LNCAP (cell line): ENCODE measurements around the gene P2RY6.

Experiments used
- TF ChIP-seq, protein P1 (sequence below): fragments of 450-650 bp; IDR thresholded peaks from 2 replicates; pipeline ENCODE4 v1.5.1; 2017; ENCODE audit warnings: mild to moderate bottlenecking

The P2RY6 gene

DNA sequence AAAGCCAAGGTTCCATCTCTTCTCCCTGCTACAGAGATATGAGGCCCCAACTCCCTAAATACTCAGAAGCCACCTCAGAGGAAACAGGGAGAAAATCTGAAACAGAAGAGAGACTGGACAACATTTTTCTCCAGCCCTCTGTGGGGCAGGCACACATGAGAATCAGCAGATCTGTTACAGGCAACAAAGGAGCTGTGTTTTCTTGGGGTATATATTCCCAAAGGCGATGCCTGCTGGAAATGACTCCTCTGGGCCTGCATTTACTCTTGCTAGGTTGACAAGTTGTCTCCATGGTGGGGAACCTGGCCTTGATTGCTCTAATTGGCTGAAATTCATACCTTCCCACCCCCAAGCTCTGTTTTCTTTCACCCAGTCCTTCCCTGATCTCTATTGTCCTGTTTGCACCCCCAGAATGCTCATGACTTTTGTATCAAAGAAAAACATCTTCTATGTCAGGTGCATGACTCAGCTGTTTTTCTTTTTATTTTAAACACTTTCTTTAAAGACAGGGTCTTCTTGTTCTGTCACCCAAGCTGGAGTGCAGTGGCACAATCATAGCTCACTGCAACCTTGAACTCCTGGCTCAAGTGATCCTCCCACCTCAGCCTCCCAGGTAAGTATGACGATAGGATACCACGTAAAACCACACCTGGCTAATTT, 23.5 kb upstream of the P2RY6 start:
- TF ChIP-seq, protein P1, sequence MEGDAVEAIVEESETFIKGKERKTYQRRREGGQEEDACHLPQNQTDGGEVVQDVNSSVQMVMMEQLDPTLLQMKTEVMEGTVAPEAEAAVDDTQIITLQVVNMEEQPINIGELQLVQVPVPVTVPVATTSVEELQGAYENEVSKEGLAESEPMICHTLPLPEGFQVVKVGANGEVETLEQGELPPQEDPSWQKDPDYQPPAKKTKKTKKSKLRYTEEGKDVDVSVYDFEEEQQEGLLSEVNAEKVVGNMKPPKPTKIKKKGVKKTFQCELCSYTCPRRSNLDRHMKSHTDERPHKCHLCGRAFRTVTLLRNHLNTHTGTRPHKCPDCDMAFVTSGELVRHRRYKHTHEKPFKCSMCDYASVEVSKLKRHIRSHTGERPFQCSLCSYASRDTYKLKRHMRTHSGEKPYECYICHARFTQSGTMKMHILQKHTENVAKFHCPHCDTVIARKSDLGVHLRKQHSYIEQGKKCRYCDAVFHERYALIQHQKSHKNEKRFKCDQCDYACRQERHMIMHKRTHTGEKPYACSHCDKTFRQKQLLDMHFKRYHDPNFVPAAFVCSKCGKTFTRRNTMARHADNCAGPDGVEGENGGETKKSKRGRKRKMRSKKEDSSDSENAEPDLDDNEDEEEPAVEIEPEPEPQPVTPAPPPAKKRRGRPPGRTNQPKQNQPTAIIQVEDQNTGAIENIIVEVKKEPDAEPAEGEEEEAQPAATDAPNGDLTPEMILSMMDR = no peak

DNA sequence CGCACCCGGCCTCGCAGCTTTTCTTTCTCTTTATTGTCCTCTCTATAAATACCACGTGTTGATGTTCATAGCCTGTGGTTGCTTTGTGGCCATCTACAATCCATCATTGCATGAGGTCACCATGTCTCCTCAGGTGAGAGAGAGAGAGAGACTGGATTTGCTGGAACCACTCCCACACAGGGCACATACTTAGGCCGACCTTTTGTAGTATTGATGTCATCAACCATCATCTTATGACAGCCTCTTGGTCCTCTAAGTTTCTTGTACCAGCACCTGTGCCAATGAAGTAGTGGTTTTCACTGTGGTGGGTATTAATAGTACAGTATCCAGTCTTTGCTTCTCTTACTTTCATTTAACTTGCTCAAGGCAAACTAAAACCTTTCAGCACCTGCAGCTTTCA, 22.8 kb upstream of the P2RY6 start:
- TF ChIP-seq, protein P1 = no peak

DNA sequence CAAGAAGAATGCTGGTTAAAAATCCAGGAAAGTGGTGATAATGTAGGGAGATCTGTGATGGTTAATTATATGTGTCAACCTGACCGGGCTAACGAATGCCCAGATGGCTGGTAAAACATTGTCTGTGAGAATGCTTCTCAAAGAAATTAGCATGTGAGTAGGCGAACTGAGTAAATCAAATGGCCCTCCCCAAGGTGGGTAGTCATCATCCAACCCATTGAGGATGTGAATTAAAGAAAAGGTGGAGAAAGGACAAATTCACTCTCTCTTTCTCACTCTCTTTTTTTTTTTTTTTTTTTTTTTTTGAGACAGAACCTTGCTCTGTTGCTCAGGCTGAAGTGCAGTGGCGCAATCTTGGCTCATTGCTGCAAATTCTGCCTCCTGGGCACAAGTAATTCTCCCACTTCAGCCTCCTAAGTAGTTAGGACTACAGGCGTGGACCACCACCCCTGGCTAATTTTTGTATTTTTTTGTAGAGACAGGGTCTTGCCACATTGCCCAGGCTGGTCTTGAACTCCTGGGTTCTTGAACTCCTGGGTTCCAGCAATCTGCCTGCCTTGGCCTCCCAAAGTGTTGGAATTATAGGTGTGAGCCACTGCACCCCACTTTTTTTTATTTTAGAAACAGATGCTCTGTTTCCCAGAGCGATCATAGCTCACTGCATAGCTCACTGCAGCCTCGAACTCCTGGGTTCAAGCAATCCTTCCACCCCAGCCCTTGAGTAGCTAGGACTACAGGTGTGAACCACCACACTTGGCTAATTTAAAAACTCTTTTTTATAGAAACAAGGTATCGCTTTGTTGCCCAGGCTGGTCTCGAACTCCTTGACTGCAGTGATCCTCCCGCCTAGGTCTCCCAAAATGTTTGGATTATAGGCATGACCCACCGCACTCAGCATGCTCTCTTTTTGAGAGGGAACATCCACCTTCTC, 22.0 kb upstream of the P2RY6 start:
- TF ChIP-seq, protein P1 = no peak

DNA sequence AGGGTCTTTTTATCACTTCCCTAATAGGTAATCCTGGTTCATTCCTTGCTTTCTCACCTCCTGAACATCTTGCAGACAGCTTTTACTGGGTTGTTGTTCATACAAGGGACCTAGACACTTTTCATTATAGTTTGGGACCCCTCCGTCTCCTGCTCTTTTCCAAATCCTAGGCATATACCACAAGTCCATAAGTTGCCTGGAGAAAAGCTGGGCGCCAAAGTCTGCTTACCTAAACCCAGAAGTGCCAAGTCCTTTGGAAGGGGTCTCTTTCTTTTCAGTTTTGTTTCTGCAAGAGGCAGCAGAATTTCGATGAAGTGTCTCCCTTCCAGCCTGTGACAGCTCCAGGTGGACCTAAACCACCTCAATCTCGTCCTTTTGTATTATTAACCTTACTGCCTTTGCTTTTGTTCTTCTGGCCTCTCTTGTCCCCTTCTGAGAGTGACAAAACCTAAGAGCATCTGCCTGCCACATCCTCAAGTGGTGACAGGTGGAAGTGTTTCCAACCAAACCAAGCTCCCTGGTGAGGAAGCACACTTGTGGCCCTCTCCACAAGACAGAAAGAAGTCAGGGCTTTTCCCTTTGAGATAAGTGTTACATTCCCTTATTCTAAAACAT, 19.5 kb upstream of the P2RY6 start:
- TF ChIP-seq, protein P1 = no peak

DNA sequence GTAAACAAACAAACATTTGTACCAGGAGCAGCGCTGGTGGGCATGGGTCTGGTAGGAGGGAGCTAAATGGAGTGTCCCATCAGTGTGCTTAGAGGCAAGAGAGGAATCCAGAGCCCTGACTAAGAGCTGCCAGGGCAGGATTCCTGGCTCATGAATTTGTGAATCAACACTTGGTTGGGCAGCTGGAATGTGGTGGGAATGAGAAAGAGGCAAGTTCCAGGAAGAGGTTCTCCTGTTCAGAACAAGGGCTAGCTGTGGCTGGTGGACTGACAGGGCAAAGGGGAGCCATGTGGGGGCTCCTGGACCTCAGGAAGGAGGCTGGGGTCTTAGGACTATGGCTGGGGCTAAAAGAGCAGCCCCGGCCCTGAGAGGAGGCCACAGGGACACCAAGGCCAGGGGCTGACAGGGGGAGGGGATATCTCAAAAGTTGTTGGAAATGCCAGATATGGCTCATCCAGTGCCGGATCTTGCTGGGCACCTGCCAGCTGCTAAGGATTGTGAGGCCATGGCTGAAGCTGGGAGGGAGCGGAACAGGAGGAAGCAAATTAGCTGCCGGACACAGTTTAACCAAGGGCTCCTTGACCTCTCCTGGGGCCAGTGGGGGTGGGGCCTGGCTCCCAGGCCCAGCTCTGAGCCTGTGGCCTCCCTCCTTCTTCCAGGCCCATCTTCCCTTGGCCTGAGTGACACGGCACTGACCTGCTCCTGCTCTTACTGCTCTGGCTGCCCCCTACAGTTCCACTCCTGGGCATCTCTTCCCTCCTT, 14.6 kb upstream of the P2RY6 start:
- TF ChIP-seq, protein P1 = no peak

DNA sequence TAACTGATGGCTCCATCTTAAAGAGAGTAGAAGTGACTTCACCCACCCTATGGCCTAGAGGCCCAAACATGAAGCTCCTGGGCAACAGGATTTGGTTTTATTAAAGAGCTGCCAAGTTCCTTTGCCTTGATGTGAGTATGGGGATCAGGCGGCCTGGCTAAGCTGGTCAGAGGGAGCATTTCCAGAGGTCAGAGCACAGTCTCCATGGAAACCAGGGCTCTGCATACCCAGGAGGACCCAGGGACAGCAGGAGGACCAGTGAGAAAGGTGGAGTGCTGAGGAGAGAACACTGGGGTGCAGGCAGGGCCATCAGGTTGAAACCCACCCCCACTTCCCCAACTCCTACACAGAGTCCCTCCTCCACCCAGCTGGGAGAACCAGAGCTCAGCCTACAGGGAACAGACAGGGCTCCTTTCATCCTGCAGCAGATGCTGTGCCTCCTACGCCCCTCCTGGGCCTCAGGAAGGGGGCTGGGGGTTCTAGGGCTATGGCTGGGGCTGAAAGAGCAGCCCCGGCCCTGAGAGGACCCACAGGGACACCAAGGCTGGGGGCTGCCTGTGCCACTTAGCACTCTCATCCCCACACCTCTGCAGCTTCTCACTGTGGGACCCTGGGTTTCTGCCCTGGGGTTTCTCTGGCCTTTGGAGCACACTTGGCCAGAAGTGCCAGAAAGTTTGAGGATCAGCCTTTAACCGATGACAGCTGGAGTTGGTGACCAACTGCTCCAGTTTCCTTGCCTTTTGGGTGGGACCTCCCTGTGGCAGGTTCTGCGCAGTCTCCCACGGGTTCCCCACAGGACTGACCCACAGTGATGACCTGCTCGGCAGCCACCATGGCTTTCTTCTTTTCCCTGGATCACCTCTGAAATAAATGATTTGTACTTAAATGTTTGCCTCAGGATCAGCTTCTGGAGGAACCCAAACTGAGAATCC, 13.8 kb upstream of the P2RY6 start:
- TF ChIP-seq, protein P1 = no peak
